IPS DF 6.9 (cell line): ENCODE results near the gene MICALL1.
A peak's percentile ranks its signal among the peaks of the same experiment; 100 is the strongest.

Source experiments
- DNase-seq: peaks from one replicate; pipeline ENCODE4 v3.0.0-alpha.2; 2013; ENCODE audit warnings: low read depth, low spot score
- H3K27ac ChIP-seq: one replicate; pipeline ENCODE4 v1.5.1; 2013; ENCODE audit warnings: low read length, control low read depth
- H3K27me3 ChIP-seq: 2 replicates; pipeline ENCODE4 v1.6.1; 2013; ENCODE audit warnings: mild to moderate bottlenecking, low read length; ENCODE audit not compliant: control insufficient read depth, insufficient read depth
- H3K36me3 ChIP-seq: 2 replicates; pipeline ENCODE4 v1.6.1; 2013; ENCODE audit warnings: low read length; ENCODE audit not compliant: control insufficient read depth, insufficient read depth
- H3K4me1 ChIP-seq: 2 replicates; pipeline ENCODE4 v1.6.1; 2013; ENCODE audit warnings: low read length; ENCODE audit not compliant: control insufficient read depth, insufficient read depth
- H3K4me3 ChIP-seq: 2 replicates; pipeline ENCODE4 v1.5.1; 2013; ENCODE audit warnings: mild to moderate bottlenecking, low read length
- H3K9me3 ChIP-seq: 2 replicates; pipeline ENCODE4 v1.6.1; 2013; ENCODE audit warnings: low read length, inconsistent platforms; ENCODE audit not compliant: control insufficient read depth, insufficient read depth
- WGBS: extraction: QIAGEN DNeasy Blood & Tissue Kit; methylation state at CpG from one replicate; pipeline ENCODE4 v1.1.7; 2013; ENCODE audit warnings: mixed read lengths, missing lambda C conversion rate; ENCODE audit not compliant: insufficient read length, insufficient coverage; 5-methylcytosine and 5-hydroxymethylcytosine counted together

The MICALL1 gene

DNA sequence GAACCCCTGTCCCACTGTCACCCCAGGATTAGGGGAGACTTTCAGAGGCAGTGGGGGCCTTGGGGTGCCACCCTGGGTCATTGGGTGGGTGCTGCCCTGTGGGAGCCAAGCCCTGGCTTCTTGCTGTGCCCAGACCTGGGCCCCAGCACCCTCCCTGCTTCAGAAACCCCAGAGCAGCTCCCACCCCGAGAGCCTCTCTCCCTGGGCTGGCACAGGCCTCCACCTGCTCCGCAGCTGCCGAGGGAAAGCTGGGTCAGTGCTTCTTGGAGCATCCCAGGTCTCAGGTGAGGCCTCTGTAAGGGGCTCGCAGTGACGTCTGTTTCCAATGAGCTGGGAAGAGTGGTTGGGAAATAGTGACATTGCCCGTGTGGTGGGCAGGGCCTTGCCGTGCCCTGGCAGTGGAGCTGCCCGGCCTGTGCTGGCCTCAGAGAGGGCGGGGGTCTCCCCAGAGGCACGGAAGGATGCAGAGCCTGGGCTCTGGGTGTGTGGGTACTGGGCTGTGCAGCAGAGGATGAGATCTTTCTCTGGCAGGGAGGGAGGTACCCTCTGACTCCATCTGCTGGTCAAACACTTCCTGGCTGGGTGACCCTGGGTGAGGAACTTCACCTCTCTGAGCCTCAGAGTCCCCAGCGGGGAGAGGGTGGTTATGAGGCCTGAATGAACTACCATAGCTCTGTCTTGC, 24.3 kb downstream of the MICALL1 start:
- no peaks in the 10 kb centered on the region for H3K9me3 ChIP-seq
- H3K27ac ChIP-seq: no peak overlapping the region
- H3K4me3 ChIP-seq: no peak overlapping the region
- DNase-seq: no peak
- peaks cover 15% of the 10 kb centered on the region for H3K36me3 ChIP-seq
- peaks cover 1% of the 10 kb centered on the region; the same call in 1 of the 2 replicates for H3K4me1 ChIP-seq
- no CpG with 5 or more reads among the region's 11 CpGs for WGBS
- H3K27me3 ChIP-seq: no peaks in the 10 kb centered on the region

DNA sequence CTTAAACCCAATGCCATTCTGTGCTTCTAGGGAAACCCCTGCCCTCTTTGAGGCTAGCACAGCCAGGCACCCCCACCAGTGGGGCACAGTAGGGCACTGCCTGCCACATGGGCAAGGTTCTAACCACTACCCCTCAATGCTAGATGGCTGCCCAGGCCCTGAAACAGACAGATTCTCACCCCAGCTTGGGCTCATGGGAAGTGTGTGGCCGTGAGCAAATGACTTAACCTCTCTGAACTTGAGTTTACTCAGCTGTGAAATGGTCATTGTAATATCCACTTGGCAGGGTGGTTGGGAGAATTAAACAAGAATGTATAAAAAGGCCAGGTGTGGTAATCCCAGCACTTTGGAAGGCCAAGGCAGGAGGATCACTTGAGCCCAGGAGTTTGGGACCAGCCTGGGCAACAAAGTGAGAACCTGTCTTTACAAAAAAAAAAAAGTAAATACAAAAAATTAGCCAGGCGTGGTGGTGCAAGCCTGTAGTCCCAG, 24.9 kb downstream of the MICALL1 start:
- Histone ChIP-seq H3K27me3 (no peaks in the 10 kb centered on the region), H3K27ac (no peak overlapping the region), H3K36me3 (peaks cover 15% of the 10 kb centered on the region), H3K9me3 (no peaks in the 10 kb centered on the region), H3K4me1 (peaks cover 1% of the 10 kb centered on the region; the same call in 1 of the 2 replicates), H3K4me3 (no peak overlapping the region)
- no peak for DNase-seq
- WGBS: no CpG with 5 or more reads among the region's 2 CpGs

DNA sequence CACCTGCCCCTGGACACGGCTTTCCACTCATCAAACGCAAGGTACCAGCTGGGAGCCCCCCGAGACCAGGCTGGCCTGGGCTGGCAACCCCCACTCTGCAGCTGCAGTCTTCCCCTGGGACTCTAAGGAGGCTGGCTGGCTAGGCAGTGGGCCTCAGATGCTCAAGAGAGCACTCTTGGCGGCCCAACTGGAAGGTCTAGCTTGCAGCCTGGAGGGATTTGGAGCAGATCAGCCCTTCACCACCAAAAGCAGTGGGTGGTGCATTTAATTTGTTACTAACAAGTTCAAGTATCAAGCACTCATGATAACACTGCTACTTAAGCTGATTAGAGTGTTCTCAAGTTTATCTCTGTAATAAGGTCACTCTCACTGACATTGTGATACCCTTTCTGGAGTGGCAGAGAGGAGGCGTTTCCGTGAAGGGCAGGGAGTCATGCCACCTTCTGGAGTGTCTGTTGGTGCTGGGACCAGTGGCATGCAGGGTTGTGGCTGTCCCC, 25.8 kb downstream of the MICALL1 start:
- no peak overlapping the region for H3K4me3 ChIP-seq
- H3K27ac ChIP-seq: no peak overlapping the region
- no peaks in the 10 kb centered on the region for H3K27me3 ChIP-seq
- H3K9me3 ChIP-seq: no peaks in the 10 kb centered on the region
- peaks cover 1% of the 10 kb centered on the region; the same call in 1 of the 2 replicates for H3K4me1 ChIP-seq
- no peak for DNase-seq
- WGBS: no CpG with 5 or more reads among the region's 6 CpGs
- H3K36me3 ChIP-seq: peaks cover 13% of the 10 kb centered on the region

DNA sequence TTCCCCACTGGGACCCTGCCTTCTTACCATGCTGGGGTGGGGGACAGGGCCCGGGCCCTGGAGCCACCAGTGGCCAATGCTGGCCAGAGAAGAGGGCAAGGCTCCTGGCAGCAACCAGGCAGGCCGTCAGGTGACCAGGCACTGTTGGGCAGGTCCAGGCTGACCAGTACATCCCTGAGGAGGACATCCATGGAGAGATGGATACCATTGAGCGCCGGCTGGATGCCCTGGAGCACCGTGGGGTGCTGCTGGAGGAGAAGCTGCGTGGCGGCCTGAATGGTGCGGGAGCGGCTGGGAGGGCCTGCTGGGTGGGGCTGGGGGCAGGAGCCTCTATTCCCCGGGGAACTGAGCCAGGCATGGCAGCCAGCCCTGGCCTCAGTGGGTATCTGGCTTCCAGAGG, 26.3 kb downstream of the MICALL1 start:
- no peak overlapping the region for H3K27ac ChIP-seq
- no peaks in the 10 kb centered on the region for H3K9me3 ChIP-seq
- H3K27me3 ChIP-seq: no peaks in the 10 kb centered on the region
- DNase-seq: no peak
- WGBS: no CpG with 5 or more reads among the region's 10 CpGs
- H3K36me3 ChIP-seq: peaks cover 11% of the 10 kb centered on the region
- H3K4me3 ChIP-seq: no peak overlapping the region
- peaks cover 1% of the 10 kb centered on the region; the same call in 1 of the 2 replicates for H3K4me1 ChIP-seq

DNA sequence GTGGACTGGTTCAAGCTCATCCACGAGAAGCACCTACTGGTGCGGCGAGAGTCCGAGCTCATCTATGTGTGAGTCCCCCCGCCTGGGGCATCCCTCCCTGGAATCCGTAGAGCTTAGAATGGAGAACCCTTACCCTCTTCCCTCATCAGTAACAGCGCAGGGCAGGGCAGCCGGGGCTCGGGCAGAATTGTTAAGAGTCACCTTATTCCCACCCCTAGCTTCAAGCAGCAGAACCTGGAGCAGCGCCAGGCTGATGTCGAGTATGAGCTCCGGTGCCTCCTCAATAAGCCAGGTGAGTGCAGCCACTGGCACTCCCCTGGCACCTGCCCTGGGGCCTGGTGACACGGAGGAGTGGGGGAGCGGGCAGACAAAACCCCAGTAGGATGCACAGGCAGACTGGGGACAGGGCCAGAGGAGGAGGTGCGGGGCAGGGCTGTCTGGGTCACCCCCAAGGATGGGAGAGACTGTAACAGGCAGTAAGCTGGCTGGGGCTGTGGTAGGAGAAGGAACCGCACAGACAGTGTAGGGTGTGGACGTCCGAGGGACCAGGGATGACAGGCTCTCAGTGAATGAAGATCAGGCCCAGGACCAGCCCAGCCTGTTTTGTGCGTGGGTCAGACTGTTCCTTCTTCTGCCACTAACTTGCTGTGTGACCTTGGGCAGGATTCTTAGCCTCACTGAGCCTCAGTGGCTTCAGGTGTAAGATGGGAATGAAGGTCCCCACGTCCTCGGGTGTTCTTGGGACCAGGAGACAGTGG, 26.9 kb downstream of the MICALL1 start:
- no peaks in the 10 kb centered on the region for H3K27me3 ChIP-seq
- H3K9me3 ChIP-seq: no peaks in the 10 kb centered on the region
- peaks cover 12% of the 10 kb centered on the region for H3K36me3 ChIP-seq
- no peak overlapping the region for H3K4me3 ChIP-seq
- H3K27ac ChIP-seq: no peak overlapping the region
- H3K4me1 ChIP-seq: peaks cover 1% of the 10 kb centered on the region; the same call in 1 of the 2 replicates
- no CpG with 5 or more reads among the region's 21 CpGs for WGBS
- DNase-seq: no peak

DNA sequence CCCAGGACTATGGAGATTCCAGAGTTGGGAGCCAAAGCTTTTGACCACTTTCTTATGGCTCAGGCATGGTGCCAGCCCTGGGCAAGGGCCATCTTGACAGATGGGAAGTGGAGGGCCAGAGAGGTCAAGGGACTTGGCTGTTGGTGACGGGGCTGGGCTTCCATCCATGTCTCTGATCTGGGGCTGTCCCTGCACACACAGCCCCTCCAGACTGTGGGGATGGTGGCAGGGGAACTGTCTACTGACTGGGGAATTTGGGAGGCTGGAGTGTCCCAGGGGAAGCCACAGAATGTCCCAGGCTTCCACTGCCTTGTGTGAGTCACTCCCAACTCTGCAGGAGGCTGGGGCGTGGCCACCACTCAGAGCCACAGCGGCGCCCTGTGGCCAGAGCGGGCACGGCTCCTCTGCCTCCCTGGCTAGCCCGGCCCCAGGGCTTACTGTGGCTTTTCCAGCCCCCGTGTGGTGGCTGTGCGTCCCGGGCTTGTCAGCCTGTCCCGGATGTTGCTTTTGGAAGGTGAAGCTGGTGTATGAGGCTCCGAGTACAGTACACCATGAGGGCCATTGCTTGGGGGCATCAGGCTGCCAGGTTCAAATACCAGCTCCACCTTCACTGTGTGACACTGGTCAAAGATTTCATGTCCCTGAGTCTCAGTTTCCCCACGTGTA, 27.7 kb downstream of the MICALL1 start:
- Histone ChIP-seq H3K27ac (no peak overlapping the region), H3K36me3 (peaks cover 12% of the 10 kb centered on the region)
- no CpG with 5 or more reads among the region's 13 CpGs for WGBS

DNA sequence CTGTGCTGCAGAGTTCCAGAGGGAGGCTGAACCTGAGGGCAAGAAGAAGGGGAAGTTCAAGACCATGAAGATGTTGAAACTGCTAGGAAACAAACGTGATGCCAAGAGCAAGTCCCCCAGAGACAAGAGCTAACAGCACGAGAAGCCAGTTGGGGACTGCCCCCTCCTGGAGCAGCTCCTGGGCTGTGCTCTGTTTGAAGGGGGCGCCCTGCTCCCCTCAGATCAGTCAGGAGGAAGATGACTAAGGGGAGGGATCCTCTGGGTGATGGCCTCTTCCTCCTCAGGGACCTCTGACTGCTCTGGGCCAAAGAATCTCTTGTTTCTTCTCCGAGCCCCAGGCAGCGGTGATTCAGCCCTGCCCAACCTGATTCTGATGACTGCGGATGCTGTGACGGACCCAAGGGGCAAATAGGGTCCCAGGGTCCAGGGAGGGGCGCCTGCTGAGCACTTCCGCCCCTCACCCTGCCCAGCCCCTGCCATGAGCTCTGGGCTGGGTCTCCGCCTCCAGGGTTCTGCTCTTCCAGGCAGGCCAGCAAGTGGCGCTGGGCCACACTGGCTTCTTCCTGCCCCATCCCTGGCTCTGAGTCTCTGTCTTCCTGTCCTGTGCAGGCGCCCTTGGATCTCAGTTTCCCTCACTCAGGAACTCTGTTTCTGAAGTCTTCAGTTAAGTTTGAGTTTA, 34.7 kb downstream of the MICALL1 start:
- no peaks in the 10 kb centered on the region for H3K4me1 ChIP-seq
- H3K4me3 ChIP-seq: no peak overlapping the region
- no peak overlapping the region for H3K27ac ChIP-seq
- peaks cover 6% of the 10 kb centered on the region for H3K36me3 ChIP-seq
- DNase-seq: no peak
- H3K27me3 ChIP-seq: no peaks in the 10 kb centered on the region
- no peaks in the 10 kb centered on the region for H3K9me3 ChIP-seq
- WGBS: no CpG with 5 or more reads among the region's 12 CpGs

More for the DNA sequence above, 27.7 kb downstream of the MICALL1 start:
- H3K4me1 ChIP-seq: peaks cover 1% of the 10 kb centered on the region; the same call in 1 of the 2 replicates
- no peak overlapping the region for H3K4me3 ChIP-seq
- peak; percentile 72 for DNase-seq
- H3K27me3 ChIP-seq: no peaks in the 10 kb centered on the region
- no peaks in the 10 kb centered on the region for H3K9me3 ChIP-seq

DNA sequence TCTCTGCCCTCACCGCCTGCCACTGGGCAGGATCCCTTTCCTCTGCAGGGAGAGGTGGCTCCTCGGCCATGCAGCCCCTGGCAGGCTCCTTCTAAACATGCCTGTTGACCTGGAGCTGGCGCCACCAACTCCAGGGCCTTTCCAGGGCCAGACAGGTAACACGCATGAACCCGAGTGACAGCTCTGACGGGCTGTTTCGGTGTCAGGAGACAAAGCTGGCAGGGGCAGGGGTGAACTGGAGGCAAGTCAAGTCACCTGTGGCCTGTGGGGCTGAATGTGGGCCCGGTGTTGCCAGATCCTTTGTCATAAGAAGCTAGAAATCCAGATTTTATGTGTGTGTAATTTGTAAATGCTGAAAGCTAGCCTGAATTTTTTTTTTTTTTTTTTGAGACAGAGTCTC, 36.0 kb downstream of the MICALL1 start:
- no CpG with 5 or more reads among the region's 8 CpGs for WGBS
- Histone ChIP-seq H3K27me3 (no peaks in the 10 kb centered on the region), H3K9me3 (no peaks in the 10 kb centered on the region), H3K4me1 (no peaks in the 10 kb centered on the region), H3K36me3 (peaks cover 3% of the 10 kb centered on the region), H3K4me3 (no peak overlapping the region), H3K27ac (no peak overlapping the region)
- no peak for DNase-seq

DNA sequence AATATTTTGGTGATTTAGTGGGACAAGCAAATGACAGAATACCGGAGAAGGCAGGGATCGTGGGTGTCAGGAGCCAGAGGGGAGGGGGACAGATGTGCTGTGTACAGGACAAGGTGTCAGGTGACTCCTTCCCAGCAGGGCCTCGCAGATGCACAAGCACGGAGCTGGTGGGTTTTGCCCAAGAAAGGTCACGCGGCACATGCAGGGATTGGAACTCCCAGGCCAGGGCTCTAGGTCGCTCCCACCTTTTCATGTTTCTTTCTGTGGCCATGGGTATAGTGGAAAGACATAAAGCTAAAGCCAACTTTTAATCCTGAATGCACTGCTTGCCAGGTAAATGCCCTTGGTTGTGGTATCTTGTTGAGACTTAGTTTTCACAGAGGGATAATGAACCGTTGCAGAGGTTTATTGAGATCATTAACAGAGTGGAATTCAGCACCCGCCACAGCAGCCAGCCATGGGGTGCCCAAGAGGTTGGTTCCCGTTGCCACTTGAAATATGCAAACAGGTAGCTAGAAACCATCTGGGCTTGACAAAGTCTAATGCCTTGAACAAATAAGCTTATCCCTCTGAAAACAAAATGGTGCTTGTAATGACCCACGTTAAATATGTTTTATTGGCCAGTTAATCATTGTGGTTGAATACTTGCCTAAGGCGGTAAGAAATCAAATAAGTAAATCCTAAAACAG, 37.2 kb downstream of the MICALL1 start:
- H3K9me3 ChIP-seq: no peaks in the 10 kb centered on the region
- H3K27ac ChIP-seq: no peak overlapping the region
- H3K36me3 ChIP-seq: no peaks in the 10 kb centered on the region; the same call in 1 of the 2 replicates
- no peak overlapping the region for H3K4me3 ChIP-seq
- WGBS: no CpG with 5 or more reads among the region's 12 CpGs
- no peak for DNase-seq
- no peaks in the 10 kb centered on the region for H3K4me1 ChIP-seq
- no peaks in the 10 kb centered on the region for H3K27me3 ChIP-seq
